NCI-H1417 treated with DMSO at 0.1 percent for 48 hours (cell line): ENCODE results near the gene UMPS.
A peak's percentile ranks its signal among the peaks of the same experiment; 100 is the strongest.

ENCODE experiments used
- DNase-seq: peaks from one replicate; lab custom pipeline; 2025; lab: John Stamatoyannopoulos, UW

The UMPS gene

DNA sequence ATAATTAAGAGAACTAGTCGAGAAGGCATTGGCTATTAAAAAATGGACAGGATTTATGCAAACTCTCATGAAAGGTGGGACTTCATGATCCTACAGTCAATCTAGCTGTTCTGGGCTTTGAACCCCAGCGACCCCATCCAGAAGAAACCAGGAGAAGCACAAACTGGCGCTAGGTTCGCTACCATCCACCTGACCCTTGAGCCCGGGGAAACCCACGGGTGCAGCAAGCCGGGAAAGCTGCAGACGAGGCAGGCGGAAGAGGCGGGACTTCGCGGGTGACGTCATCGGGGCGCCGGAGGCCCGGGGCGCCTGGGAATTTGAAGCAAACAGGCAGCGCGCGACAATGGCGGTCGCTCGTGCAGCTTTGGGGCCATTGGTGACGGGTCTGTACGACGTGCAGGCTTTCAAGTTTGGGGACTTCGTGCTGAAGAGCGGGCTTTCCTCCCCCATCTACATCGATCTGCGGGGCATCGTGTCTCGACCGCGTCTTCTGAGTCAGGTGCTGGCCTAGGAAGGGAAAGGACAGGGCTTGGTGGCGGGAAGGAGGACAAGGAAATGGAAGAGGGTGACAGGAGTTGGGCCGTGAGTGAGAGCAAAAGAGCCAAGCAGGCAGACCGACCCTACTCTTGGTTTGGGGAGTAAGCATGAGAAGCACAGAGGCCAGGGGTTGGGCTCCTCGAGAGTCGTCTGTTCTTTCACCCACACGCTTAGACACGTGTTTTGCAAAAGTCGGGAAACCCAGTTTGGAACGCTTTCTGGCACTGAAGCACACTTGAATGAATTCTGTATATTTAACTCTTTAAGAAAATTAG is at the start of gene UMPS:
UMPS (plus strand) TSS at position 324 of the 812 bp plus-strand sequence; CDS start at position 344, 20 bp downstream.
- DNase-seq = peak; percentile 42

DNA sequence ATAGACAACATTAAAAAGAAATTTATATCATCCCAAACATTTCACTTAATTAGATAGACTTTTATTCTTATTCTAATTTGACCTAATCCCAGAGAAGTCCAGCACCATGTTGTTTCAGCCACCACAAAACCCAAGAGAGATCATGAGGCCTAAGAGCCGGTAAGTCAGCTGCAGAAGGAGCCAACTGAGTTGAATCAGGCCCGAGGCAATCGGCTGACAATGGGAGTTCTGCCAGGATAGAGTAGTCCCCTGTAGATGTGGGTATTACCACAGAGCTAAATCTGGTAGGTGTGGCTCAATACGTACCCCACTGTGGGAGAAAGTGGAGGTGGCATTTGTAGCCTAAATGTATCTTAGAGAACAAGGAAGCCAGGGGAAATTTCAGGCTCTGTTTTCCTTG is 49.7 kb upstream of the UMPS start:
- DNase-seq = no peak

GRCh38 chr3:124682263-124682662 is 48.0 kb upstream of the UMPS start:
- DNase-seq = no peak

GRCh38 chr3:124684459-124684858 is 45.8 kb upstream of the UMPS start:
- no peak for DNase-seq

DNA sequence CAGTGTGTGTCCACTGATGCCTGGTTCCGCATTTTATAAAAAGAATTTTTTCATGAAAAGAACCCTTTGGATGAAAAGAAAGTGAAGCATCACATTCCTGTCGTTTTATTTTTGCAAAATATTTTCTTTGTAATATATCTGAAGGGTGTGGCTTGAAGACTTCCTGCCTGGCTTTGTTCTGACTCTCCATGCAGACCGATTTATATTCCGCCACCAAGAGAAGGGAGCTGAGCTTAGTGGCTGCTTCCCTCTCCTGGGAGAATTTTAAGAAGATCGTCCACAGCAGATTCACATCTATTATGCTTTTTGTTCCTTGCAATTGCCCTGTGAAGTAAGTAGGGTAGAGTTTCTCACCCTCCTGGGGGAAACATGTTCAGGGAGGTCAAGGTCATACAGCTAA is 45.2 kb upstream of the UMPS start:
- no peak for DNase-seq

GRCh38 chr3:124685481-124685880 is 44.8 kb upstream of the UMPS start:
- DNase-seq = no peak

- no peak for DNase-seq
These were observed 44.1 kb upstream of the UMPS start for GRCh38 chr3:124686028-124686670.

GRCh38 chr3:124688581-124689454 is 41.4 kb upstream of the UMPS start:
- DNase-seq = no peak

DNA sequence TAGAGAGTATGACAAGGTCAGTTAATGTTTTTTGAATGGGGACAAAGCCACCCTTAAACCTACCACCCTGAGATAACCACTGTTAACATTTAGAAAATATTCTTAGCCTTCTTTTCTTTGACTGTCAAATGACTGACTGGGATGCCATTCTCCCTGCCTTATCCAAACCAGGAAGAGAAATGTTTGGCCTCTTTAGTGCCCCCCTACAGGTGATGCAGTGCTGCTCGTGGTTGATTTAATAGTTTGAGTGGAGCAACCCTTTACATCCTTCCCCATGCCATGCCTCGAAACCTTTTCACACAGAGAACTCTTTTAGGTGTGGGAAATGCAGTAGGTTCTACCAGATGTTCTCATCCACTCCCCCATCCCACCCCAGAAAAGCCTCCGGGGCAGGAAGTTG is 38.7 kb upstream of the UMPS start:
- DNase-seq = no peak

- no peak for DNase-seq
These were observed 35.8 kb upstream of the UMPS start for GRCh38 chr3:124694486-124694885.

GRCh38 chr3:124695369-124695768 is 34.9 kb upstream of the UMPS start:
- no peak for DNase-seq

GRCh38 chr3:124696006-124696405 is 34.2 kb upstream of the UMPS start:
- no peak for DNase-seq

DNA sequence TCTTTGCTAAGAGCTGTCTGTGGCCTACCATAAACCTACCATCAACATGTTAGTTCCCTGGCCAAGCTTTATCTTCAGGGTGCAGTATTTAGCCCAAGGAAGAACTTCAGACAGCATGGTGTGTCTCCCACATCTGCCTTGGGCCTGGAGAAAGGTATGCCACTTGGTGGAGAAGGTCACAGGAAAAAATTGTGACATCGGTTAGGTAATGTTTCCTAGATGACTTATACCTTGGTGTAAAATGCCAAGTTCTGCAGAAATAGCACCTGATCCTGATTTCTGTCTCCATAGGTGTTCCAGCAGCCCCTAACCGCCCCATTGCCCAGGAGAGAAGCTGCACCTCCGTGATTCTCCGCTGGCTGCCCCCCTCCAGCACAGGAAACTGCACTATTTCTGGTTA is 33.0 kb upstream of the UMPS start:
- no peak for DNase-seq

DNA sequence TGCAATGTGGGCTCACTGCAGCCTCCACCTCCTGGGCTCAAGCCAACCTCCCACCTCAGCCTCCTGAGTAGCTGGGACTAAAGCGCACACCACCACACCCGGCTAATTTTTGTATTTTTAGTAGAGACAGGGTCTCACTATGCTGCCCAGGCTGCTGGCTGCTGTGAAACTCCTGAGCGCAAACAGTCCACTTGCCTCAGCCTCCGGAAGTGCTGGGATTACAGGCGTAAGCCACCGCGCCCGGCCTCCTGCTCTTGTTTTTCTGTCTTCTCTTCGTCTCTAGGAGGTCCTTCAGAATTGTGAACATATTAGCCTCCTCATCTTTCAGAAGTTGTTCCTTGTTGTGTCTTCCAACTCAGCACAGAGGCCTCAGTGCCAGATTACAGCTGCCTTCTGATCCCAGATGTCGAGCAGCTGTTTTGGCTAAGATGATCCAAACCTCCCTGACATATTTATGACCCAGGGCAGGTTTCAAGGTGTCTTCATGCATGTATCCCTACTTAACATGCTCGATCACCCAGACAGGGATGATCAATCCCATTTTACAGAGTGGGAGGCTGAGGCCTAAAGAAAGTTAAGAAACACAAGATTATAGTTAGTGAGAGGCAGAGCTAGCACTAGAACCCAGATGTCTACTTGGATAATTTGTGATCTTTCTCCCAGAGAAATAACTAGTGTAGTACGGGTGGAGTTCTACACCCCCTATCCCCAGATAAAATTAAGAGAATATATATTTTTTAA is 32.1 kb upstream of the UMPS start:
- no peak for DNase-seq

DNA sequence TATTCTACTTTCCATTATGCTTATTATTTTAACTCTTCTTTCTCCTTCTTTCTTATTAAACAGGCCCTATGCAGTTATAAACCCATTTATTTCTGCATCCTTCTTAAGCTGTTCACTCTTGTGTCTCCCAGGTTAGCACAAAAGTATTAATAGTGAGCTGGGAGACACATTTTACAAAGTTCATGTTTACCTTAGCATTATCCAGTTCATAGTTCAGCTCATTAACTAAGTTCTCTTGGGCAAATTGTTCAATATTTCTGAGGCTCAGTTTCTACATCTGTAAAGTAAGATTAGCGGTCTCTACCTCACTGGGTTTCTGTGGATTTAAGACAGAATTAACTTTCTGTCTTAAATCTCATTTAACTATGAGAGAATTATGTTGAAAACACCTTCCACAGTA is 31.2 kb upstream of the UMPS start:
- DNase-seq = no peak

GRCh38 chr3:124699686-124700396 is 30.4 kb upstream of the UMPS start:
- DNase-seq = no peak

DNA sequence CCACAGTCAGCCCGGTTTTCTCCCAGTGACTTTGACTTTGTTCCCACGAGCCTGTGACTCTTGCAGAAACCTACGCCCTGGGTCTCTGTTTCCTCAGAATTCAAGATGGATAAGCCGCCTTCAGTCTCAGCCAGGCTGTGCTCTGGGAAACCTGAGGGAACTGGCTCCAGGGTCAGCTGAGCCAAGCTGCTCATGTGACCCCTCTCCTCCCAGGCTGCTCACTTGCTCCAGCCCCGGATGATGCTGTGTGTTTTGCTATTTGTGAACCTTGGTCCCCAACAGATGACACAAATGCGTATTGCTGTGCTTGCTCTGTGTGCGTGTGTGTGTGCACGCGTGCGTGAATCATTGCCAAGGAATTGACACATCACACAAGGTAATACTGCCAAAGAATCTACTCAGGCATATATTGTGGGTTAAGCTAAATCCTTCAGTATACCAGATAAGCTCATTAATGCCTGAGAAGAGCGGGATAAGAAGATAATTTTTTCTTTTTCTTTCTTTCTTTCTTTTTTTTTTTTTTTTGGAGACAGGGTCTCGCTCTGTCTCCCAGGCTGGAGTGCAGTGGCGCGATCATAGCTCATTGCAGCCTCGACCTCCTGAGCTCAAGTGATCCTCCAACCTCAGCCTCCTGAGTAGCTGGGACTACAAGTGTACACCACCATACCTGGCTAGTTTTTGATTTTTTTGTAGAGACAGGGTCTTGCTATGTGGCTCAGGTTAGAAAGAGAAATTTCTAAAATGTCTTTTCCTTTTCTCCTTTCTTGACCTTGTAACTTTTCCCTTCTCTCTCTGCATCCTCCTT is 29.2 kb upstream of the UMPS start:
- DNase-seq = no peak

DNA sequence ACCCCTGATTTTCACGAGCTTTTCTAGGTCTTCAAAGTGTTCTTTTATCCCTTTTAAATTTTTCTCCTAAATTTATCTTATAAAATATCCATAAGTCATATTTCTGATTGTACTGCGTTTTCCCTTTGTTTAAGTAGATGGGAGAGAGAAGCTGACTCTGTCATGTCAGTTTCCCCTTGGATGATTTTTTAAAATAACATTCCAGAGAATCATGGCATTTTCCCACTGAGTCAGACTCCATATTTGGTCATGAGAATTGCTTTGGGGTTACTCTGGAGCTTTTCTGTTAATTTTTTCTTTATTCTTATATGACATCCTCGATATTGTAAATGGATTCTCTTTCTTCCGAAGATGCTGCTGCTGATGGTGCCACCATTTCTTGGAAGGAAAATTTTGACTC is 28.6 kb upstream of the UMPS start:
- DNase-seq = no peak

GRCh38 chr3:124702950-124703349 is 27.3 kb upstream of the UMPS start:
- no peak for DNase-seq

GRCh38 chr3:124705552-124705951 is 24.7 kb upstream of the UMPS start:
- no peak for DNase-seq
